GM21529 (cell line): Measurements from ENCODE around the gene C12orf75.
"Not testable (repeated sequence)": the region's sequence is repeated elsewhere in the genome, so short reads cannot be mapped to it uniquely, and the experiment has no call there.

ENCODE experiments used
- ATAC-seq: cut with Tn5 transposase; IDR thresholded peaks from one replicate; pipeline ENCODE4 v1.9.1; 2021; ENCODE audit not compliant: unreplicated experiment

C12orf75 gene

DNA sequence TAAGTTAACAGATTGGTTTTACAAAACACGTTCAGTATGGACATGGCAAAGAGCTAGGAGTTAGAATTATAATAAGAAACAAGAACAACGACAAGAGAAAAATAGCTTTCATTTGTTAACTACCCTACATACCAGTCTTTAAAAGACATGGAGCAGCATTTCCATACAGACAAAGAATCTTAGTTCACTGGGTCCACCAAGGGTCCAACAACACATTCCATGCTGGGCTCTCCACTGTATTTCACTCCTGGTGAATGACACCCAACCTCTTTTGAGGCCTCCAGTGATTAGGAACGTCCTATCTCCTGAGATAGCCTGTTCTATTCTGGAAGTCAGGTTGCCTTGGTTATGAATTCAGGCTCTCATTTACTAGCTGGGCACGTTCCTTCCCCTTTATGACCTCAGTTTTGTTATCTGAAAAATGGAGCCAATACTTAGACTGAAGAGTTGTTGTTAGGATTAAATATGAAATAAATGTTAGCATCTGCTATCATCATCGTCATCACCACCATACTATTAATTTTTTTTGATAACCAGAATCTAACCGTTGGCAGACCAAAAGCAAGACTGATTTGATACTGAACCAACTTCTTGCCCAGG lies 37.7 kb downstream of the C12orf75 start:
- ATAC-seq, result no peak

- no peak for ATAC-seq
These were observed 38.5 kb downstream of the C12orf75 start for GRCh38 chr12:105369014-105369413.

- ATAC-seq, result no peak
These were observed 43.8 kb downstream of the C12orf75 start for GRCh38 chr12:105374303-105374702.

- ATAC-seq, result no peak
These were observed 46.6 kb downstream of the C12orf75 start for GRCh38 chr12:105377077-105377476.

DNA sequence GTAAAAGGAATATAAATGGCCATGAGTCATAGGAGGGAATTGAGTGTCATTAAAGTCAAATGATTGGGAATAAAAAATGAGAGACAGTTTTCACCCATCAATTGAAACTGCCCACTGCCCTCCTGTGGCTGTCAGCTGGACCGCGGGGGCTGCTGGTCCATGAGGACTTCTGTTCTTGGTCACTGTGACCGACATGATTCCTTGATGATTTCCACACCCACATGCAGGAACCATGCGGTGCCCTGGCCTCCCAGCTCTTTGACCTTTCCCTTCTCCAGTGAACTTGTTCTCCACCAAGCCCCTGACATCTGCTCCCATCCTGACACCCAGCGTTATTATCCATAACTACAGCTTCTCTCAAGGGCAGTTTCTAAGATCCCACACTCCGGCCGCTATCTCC lies 48.4 kb downstream of the C12orf75 start:
- no peak for ATAC-seq

DNA sequence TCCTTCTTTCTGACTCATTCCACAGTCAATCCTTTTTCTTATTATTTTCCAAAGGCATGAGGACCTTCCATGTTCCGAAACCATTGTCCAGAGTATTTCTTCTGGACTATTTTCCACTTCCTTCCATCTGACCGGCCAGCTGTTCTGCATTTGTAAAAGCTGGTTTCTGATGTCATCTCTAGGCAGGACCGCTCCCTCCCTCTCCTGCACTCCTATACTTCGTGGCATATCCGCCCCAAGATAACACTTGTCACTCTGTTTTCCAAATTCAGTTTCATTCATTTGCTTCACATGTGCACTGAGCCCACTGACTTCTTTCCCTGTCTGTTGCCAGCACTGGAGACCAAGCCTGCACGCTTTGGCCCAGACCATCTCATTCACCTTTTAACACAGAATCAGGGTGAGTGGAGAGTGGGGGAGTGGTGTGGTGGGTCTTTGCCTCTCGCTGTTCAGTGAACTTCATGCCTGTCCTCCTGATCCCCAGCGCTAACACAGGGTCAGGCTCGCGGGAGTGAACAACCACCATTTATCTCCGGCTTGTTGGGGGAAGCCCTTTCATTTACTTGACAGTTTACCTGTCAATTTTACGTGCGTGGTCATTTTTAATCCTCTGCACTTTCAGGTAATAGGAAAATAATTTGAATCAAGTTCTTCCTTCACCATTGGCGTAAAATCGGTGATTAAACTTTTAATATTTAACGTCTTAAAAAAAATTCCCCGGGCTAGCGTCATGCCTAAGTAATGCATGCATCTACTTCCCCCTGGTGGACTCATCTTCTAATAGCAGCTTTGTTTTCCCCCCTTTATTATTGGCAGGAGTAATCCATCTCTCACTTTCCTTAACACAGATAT lies 52.5 kb downstream of the C12orf75 start:
- ATAC-seq, result no peak

DNA sequence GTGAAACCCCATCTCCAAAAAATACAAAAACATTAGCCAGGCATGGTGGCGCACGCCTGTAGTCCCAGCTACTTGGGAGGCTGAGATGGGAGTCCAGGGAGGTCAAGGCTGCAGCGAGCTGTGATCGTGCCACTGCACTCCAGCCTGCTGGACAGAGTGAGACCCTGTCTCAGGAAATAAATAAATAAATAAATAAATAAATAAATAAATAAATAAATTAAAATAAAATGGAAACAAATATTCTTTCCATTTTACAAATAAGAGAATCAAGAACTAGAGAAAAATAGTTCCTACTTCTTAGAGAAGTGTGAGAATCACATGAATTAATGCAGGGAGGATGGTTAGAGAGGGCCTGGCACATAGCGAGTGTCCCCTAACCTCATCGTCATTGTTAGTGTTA lies 53.7 kb downstream of the C12orf75 start:
- no peak for ATAC-seq

DNA sequence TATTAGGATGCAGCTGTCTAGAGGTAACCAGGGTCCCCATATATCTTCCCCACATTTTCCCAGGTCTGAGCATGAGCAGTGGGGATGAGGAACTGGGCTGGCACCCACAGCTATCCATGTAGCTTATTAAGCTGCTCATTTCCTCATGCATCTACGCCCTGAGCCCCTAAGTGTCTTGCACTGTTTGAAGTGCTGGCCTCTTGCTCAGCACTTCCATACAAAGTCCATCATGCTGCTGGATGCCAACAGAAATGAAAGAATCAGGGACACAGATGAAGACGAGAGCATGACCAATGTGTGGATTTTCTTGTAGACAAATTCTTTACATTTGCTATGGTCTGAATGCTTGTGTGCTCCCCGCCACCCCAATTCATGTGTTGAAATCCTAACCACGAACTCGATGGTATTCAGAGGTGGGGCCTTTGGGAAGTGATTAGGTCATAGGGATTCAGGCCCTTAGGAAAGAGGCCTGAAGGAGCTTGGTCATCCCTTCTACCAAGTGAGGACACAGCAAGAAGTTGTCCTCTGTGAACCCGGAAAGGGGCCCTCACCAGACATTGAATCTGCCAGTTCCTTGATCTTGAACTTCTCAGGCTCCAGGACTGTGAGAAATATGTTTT lies 54.5 kb downstream of the C12orf75 start:
- no peak for ATAC-seq

- ATAC-seq, result no peak
These were observed 55.9 kb downstream of the C12orf75 start for GRCh38 chr12:105386431-105386830.

- ATAC-seq, result no peak
These were observed 60.7 kb downstream of the C12orf75 start for GRCh38 chr12:105391231-105391630.

DNA sequence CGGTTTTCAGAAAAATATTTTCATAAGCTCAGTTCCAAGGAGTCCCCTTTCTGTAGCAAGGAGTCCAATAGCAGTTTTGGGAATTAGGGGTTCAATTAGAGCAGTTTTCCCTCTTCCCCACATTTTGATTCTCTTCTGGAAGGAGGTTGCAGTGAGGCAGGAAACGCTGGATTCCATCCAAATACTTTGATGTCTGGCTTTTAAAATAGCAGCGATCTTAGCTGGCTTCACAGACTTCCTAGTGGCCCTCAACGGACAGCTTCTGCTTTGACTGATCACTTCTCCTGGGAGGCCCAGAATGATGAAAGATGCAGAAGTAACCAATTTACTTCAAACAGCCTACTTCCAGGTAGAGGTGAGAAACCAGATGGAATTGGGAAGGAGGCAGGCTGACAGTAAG lies 63.1 kb downstream of the C12orf75 start:
- ATAC-seq, result no peak

DNA sequence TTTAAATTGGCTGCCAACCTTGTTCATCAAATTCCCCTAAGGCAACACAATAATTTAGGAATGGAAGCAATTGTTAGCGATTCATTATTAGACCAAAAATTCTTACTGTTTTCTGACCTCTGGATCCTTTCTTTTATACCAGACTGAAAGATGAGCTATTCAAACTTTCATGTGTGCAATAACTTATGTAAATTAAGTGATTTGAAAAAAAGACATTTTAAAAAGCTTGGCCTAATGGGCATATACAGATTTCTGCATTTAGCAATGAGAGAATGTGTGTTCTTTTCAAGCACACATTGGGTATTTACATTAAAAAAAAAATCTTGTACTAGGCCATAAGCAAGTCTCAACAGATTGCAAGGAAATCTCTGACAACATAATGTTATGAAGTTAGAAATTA lies 65.5 kb downstream of the C12orf75 start:
- no peak for ATAC-seq

GRCh38 chr12:105396983-105397382 lies 66.5 kb downstream of the C12orf75 start:
- no peak for ATAC-seq

DNA sequence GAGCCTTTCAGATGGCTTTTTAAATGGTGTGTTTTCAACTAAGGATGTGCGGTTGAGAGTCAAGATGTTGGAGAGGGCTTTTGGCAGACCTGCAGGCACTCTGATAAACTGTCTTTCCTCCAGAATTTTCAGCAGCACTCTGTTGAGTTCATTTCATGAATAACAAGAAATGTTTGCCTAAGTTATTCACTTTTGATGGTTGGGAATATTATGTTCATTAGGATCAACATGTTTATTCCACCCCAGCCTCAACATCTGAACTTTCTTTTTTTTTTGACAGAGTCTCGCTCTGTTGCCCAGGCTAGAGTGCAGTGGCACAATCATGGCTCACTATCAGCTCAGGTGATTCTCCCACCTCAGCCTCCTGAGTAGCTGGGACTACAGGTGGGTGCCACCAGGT lies 68.4 kb downstream of the C12orf75 start:
- no peak for ATAC-seq

GRCh38 chr12:105399428-105400081 lies 69.1 kb downstream of the C12orf75 start:
- no peak for ATAC-seq

DNA sequence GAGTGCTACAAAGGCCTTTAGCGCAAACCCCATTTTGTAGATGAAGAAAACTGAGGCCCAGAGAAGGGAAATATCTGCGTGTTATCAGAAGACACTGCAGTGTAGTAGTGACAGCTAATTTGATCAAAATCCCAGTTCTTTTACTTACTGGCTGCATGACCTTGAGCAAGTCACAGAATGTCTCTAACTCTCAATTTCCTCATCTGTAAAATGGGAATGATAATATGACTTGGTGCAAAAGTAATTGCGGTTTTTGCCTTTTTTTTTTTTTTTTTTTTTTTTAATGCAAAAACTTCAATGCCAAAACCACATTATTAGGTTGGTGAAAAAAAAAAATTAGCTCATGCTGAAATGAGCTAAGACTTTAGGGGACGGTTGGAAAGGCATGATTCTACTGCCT lies 69.7 kb downstream of the C12orf75 start:
- ATAC-seq, result no peak

DNA sequence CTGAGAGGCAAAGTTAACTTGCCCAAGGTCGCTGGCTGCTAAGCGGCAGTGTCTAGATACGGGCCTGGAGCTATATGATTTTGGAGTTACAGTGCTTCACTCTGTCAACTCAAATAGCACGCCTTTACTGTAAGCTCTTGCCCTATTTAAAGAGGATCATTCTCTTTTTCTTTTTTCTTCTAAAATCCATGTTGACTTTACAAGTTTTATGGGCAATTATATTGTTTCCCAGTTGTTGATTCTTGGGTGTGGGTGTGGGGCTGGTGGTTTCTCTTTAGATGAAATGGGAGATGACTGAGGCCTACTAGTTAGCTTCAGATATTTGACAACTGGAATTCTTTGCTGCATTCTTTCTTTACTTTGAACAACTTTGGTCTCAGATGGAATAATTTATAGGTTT lies 70.7 kb downstream of the C12orf75 start:
- no peak for ATAC-seq

DNA sequence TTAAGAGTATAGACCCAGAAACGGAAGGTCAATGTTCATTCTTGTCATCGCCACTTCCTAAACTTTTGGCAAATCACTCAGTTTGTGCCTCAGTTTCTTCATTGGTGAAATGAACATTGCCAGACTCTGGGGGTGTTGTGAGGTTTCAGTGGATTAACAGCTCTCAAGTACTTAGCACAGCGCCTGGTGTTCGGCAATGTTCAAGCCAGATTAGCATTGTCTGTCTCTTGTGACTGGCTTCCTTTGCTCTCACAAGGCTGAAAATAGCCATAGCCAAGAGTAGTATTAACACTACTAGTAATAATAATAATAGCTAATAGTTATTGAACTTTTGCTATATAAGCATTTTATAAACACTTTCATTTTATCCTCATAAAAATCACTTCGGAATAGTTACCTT lies 71.9 kb downstream of the C12orf75 start:
- ATAC-seq, result no peak

DNA sequence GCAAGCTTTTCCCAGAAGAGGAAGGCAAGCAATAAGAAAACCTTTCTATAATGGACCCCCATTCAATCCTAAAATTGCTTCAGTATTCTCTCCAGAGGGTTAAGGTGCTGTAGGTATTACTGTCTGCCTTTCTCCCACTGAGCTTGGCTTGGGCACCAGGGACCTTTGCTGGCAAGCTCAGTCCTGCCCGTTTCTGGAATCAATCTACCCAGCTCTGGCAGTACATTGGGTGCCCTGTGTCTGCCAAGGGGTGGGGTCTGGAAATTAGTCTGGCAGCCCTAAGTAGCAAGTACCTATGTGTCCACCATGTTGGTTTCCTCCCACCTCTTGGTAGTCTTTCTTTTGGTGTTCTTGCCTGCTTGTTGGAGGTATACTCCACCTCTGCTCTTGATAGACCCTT lies 72.6 kb downstream of the C12orf75 start:
- ATAC-seq, result no peak

DNA sequence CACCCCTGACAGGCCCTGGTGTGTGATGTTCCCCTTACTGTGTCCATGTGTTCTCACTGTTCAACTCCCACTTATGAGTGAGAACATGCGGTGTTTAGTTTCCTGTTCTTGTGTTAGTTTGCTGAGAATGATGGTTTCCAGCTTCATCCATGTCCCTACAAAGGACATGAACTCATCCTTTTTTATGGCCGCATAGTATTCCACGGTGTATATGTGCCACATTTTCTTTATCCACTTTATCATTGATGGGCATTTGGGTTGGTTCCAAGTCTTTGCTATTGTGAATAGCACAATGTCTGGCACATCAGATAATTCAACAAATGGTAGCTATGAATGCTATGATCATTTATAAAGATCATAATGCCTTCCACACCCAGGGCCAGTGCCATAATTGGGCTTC lies 73.6 kb downstream of the C12orf75 start:
- not testable (repeated sequence) for ATAC-seq

- ATAC-seq, result no peak
These were observed 76.0 kb downstream of the C12orf75 start for GRCh38 chr12:105406497-105406896.

DNA sequence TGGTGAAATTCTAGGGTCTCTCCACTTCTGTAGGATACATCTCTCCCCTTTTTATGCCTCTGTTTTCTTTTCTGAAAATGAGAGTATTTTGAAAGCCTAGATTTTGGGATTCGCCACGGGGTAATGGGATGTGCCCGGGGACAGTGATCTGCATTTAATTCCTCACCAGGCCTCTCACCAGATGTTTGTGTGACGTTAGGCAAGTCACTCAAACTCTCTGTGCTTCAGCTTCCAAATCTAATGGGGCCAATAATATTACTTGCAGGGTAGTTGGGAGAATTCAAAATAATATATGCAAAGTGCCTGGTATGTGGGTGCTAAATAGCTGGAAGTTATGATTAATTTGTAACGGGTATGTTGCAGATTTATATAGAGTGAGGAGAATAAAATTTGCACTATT lies 78.8 kb downstream of the C12orf75 start:
- ATAC-seq, result no peak
